HEK293 (cell line): ENCODE data around the gene KLF16.

Source experiments
- CTCF ChIA-PET: fragments of 350-600 bp; formaldehyde crosslinking; extraction: SDS; loops from one replicate; lab custom pipeline; 2021; ENCODE audit warnings: antibody characterized with exemption; lab: Yijun Ruan, JAX
- POLR2A ChIA-PET: fragments of 300-600 bp; formaldehyde crosslinking; extraction: SDS; loops from one replicate; lab custom pipeline; 2020; ENCODE audit warnings: antibody characterized with exemption, inconsistent platforms; lab: Yijun Ruan, JAX
- H3K27ac ChIP-seq: fragments of 200-500 bp; sonication (Bioruptor generic); 2 replicates; pipeline ENCODE4 v1.5.1; 2014; ENCODE audit warnings: low read depth, low read length, control low read depth, inconsistent platforms; ENCODE audit errors: extremely low read depth
- H3K36me3 ChIP-seq, 2 experiments: fragments of 200-500 bp in 1 of 2; sonication (Bioruptor generic) in 1 of 2; 1 replicate in 1 of 2; 2 replicates in 1 of 2; pipeline ENCODE4 v1.5.1; 2014 to 2017; ENCODE audit warnings: inconsistent platforms in 2 of 2, low read length in 2 of 2; ENCODE audit not compliant: control insufficient read depth in 2 of 2, insufficient read depth in 1 of 2
- H3K4me1 ChIP-seq: fragments of 200-500 bp; sonication (Bioruptor generic); 2 replicates; pipeline ENCODE4 v1.5.1; 2014; ENCODE audit warnings: mild to moderate bottlenecking, low read length, inconsistent platforms; ENCODE audit not compliant: control insufficient read depth, insufficient read depth
- H3K4me3 ChIP-seq: 2 replicates; pipeline ENCODE4 v1.5.1; 2011; ENCODE audit warnings: low read depth, mild to moderate bottlenecking, control low read depth, low read length, moderate library complexity
- H3K9me3 ChIP-seq: fragments of 200-500 bp; sonication (Bioruptor generic); 2 replicates; pipeline ENCODE4 v1.5.1; 2014; ENCODE audit warnings: low read depth, low read length, inconsistent platforms; ENCODE audit not compliant: control insufficient read depth, insufficient read depth
- HOXA7 ChIP-seq: sonication (generic); formaldehyde crosslinking; IDR thresholded peaks from 2 replicates; pipeline ENCODE4 v1.8.1; 2022; ENCODE audit warnings: missing genetic modification reagents, borderline replicate concordance
- MEIS1 ChIP-seq: sonication (generic); formaldehyde crosslinking; IDR thresholded peaks from 2 replicates; pipeline ENCODE4 v1.8.1; 2022; ENCODE audit warnings: missing genetic modification reagents, mild to moderate bottlenecking, borderline replicate concordance
- SCRT1 ChIP-seq: fragments of 450-650 bp; formaldehyde crosslinking; IDR thresholded peaks from 2 replicates; pipeline ENCODE4 v1.5.1; 2016; ENCODE audit warnings: missing biosample characterization, missing genetic modification characterization, borderline replicate concordance
- SETDB1 ChIP-seq: IDR thresholded peaks from one replicate; pipeline ENCODE4 v1.6.1; 2017; ENCODE audit warnings: mild to moderate bottlenecking, low read length, moderate library complexity, mixed read lengths; ENCODE audit not compliant: insufficient read length
- ZBTB20 ChIP-seq: fragments of 450-650 bp; formaldehyde crosslinking; IDR thresholded peaks from 2 replicates; pipeline ENCODE4 v1.5.1; 2016; ENCODE audit warnings: missing biosample characterization, missing genetic modification characterization
- ZBTB44 ChIP-seq: fragments of 450-650 bp; IDR thresholded peaks from 2 replicates; pipeline ENCODE4 v1.5.1; 2018; ENCODE audit warnings: missing biosample characterization, mild to moderate bottlenecking, missing genetic modification characterization
- ZBTB6 ChIP-seq: fragments of 450-650 bp; formaldehyde crosslinking; IDR thresholded peaks from 2 replicates; pipeline ENCODE4 v1.5.1; 2017; ENCODE audit warnings: missing biosample characterization, missing genetic modification characterization
- ZEB2 ChIP-seq: fragments of 450-650 bp; formaldehyde crosslinking; IDR thresholded peaks from 2 replicates; pipeline ENCODE4 v1.5.1; 2016; ENCODE audit warnings: missing biosample characterization, missing genetic modification characterization
- ZNF121 ChIP-seq: fragments of 450-650 bp; formaldehyde crosslinking; IDR thresholded peaks from 2 replicates; pipeline ENCODE4 v1.5.1; 2016; ENCODE audit warnings: missing biosample characterization, missing genetic modification characterization
- ZNF132 ChIP-seq: fragments of 450-650 bp; formaldehyde crosslinking; IDR thresholded peaks from 2 replicates; pipeline ENCODE4 v1.5.1; 2017; ENCODE audit warnings: missing biosample characterization, missing genetic modification characterization, borderline replicate concordance
- ZNF133 ChIP-seq: fragments of 450-650 bp; formaldehyde crosslinking; IDR thresholded peaks from 2 replicates; pipeline ENCODE4 v1.5.1; 2016; ENCODE audit warnings: missing biosample characterization, missing genetic modification characterization
- ZNF266 ChIP-seq: fragments of 450-650 bp; formaldehyde crosslinking; IDR thresholded peaks from 2 replicates; pipeline ENCODE4 v1.5.1; 2016; ENCODE audit warnings: missing biosample characterization, missing genetic modification characterization, low read depth
- ZNF423 ChIP-seq: fragments of 450-650 bp; formaldehyde crosslinking; IDR thresholded peaks from 2 replicates; pipeline ENCODE4 v1.5.1; 2016; ENCODE audit warnings: missing biosample characterization, missing genetic modification characterization
- ZNF510 ChIP-seq: fragments of 450-650 bp; formaldehyde crosslinking; IDR thresholded peaks from 2 replicates; pipeline ENCODE4 v1.5.1; 2018; ENCODE audit warnings: mild to moderate bottlenecking, missing genetic modification characterization, missing biosample characterization; ENCODE audit not compliant: insufficient replicate concordance
- ZNF548 ChIP-seq: fragments of 450-650 bp; formaldehyde crosslinking; IDR thresholded peaks from 2 replicates; pipeline ENCODE4 v1.5.1; 2016; ENCODE audit warnings: missing biosample characterization, missing genetic modification characterization
- ZNF555 ChIP-seq: fragments of 450-650 bp; formaldehyde crosslinking; conservative IDR thresholded peaks from 2 replicates; pipeline ENCODE4 v1.5.1; 2017; ENCODE audit warnings: missing biosample characterization, mild to moderate bottlenecking, missing genetic modification characterization, inconsistent platforms
- ZNF561 ChIP-seq: fragments of 450-650 bp; IDR thresholded peaks from 2 replicates; pipeline ENCODE4 v1.5.1; 2018; ENCODE audit warnings: missing biosample characterization, missing genetic modification characterization, borderline replicate concordance
- ZNF692 ChIP-seq: fragments of 450-650 bp; formaldehyde crosslinking; IDR thresholded peaks from 2 replicates; pipeline ENCODE4 v1.5.1; 2016; ENCODE audit warnings: missing biosample characterization, missing genetic modification characterization
- ZNF76 ChIP-seq: fragments of 450-650 bp; formaldehyde crosslinking; IDR thresholded peaks from 2 replicates; pipeline ENCODE4; 2016; ENCODE audit warnings: low read depth, missing biosample characterization, missing genetic modification characterization, borderline replicate concordance
- TF ChIP-seq, protein P1 (sequence below): fragments of 450-650 bp; formaldehyde crosslinking; IDR thresholded peaks from 2 replicates; pipeline ENCODE4 v1.5.1; 2017; ENCODE audit warnings: missing biosample characterization, missing genetic modification characterization

The KLF16 gene

DNA sequence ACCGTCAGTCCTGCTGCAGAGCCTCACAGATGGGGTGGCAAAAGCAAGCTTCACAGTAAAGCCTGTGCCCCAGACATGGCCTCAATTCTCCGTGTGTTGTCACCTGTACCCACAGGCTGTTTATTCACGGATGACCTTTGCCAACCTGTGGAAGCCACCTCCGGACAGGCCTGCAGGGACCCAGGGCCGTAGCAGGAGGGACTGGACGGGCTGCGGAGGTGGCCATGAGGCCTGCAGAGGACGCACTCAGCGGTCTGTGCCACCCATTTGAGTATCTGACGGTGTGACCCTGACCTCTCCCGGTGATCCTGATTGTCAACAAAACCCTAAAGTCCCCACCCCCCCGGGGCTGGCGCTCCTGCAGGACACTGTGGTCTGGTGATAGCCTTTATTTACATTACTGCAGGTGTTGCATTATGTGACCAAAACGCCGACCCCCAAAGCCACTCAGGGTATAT is 7.8 kb upstream of the KLF16 start:
- TF ChIP-seq SCRT1 (tag by site-specific recombination) (0 out of 2 replicates have a peak, but pooled peaks have one; percentile 17), ZBTB6 (tag by site-specific recombination) (no peak), ZNF423 (no peak), ZNF133 (peak; percentile 89)
- peaks cover 10% of the 10 kb centered on the region for H3K4me1 ChIP-seq
- no peak overlapping the region for H3K27ac ChIP-seq
- CTCF ChIA-PET, result no interaction called here
- POLR2A ChIA-PET, result interaction anchor here (1.0 kb wide), 1 partner anchor 13 kb away, joined by 3 read pairs; no protein-coding TSS in a partner anchor
- no peak overlapping the region for H3K4me3 ChIP-seq
- H3K9me3 ChIP-seq, result no peaks in the 10 kb centered on the region
- H3K36me3 ChIP-seq, result peaks cover 0 to 18% of the 10 kb centered on the region in 2 experiments; a peak in 2 of 3 replicates

DNA sequence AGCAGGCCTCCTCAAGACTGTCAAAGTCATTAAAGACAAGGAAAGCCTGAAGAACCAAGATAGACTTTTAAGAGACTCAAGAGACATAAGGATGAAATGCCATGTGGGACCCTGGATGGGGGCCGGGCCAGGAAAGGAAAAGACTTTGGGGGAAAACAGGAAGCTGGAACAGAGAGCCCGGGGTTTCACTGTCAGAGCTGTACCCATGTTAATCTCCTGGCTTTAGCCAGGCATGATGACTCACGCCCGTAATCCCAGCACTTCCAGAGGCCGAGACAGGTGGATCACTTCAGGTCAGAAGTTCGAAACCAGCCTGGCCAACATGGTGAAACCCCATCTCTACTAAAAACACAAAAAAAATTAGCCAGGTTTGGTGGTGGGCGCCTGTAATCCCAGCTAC is 5.6 kb upstream of the KLF16 start:
- POLR2A ChIA-PET, result interaction anchor here (0.6 kb wide), 1 partner anchor 16 kb away, joined by 3 read pairs; the partner anchor contains the start of gene ABHD17A
- Histone ChIP-seq H3K4me1 (peaks cover 5% of the 10 kb centered on the region), H3K27ac (no peak overlapping the region)

DNA sequence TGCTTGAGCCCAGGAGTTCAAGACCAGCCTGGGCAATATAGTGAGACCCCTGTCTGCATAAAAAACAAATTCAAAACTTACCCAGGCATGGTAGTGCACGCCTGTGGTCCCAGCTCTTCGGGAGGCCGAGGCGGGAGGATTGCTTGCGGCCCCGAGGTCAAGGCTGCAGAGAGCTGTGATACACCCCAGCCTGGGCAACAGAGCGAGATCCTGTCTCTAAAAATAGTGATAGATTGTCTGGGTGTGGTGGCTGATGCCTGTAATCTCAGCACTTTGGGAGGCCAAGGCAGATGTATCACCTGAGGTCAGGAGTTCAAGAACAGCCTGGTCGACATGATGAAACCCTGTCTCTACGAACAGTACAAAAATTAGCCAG is 4.0 kb upstream of the KLF16 start:
- ChIA-PET CTCF (no interaction called here), POLR2A (interaction anchor here (0.7 kb wide), 1 partner anchor 398 kb away, joined by 3 read pairs; no protein-coding TSS in a partner anchor)
- TF ChIP-seq ZNF555 (tag by site-specific recombination) (no peak), ZNF121 (tag by site-specific recombination) (peak; percentile 99), ZNF548 (tag by site-specific recombination) (no peak), ZBTB44 (tag by site-specific recombination) (no peak), ZNF266 (tag by site-specific recombination) (no peak), HOXA7 (CRISPR knock-in tag) (no peak)
- Histone ChIP-seq H3K4me1 (no peaks in the 10 kb centered on the region), H3K36me3 (peaks cover 0 to 5% of the 10 kb centered on the region in 2 experiments; a peak in 2 of 3 replicates), H3K27ac (no peak overlapping the region), H3K4me3 (no peak overlapping the region), H3K9me3 (no peaks in the 10 kb centered on the region)

More for the DNA sequence above, 5.6 kb upstream of the KLF16 start:
- Histone ChIP-seq H3K9me3 (no peaks in the 10 kb centered on the region), H3K4me3 (no peak overlapping the region), H3K36me3 (peaks cover 0 to 18% of the 10 kb centered on the region in 2 experiments; a peak in 2 of 3 replicates)
- peak; percentile 34; the same call in 1 of the 2 replicates for TF ChIP-seq ZEB2 (tag by site-specific recombination)
- TF ChIP-seq SETDB1, result no peak
- CTCF ChIA-PET, result interaction anchor here (0.7 to 1.1 kb wide), 6 partner anchors 16 to 393 kb away, joined by 3 to 5 read pairs (median 3); no protein-coding TSS in a partner anchor

DNA sequence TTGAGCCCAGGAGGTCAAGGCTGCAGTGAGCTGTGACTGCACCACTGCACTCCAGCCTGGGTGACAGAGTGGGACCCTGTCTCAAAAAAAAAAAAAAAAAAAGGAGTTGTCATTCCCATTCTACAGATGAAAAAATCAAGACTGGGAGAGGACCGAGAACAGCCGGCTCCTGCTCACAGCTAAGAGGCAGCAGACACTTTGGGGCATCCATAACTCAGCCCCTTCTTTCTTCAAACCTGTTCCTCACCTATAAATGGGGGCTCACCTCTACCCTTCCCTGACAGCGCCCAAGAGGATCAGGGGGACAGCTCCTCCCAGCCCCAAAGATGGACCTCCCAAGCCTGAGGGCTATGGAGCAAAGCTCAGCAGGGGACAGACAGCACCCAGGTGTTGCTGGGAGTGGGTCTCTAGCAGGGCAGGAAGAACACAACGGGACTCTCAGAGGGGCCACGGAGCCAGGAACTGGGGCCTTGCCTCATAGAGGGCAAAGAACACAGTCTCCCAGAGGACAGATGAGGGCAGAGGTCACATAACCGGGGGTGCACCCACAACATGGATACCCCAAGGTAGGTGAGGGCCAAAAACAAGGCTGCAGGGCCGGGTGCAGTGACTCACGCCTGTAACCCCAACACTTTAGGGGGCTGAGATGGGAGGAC is 3.4 kb upstream of the KLF16 start:
- CTCF ChIA-PET, result interaction anchor here (1.1 kb wide), 1 partner anchor 29 kb away, joined by 3 read pairs; no protein-coding TSS in a partner anchor
- Histone ChIP-seq H3K9me3 (no peaks in the 10 kb centered on the region), H3K4me3 (no peak overlapping the region), H3K4me1 (0 out of 2 replicates have a peak, but pooled peaks cover 2% of the 10 kb centered on the region), H3K27ac (no peak overlapping the region), H3K36me3 (peaks cover 0 to 4% of the 10 kb centered on the region in 2 experiments; a peak in 2 of 3 replicates)
- POLR2A ChIA-PET, result interaction anchor here (0.6 to 1.1 kb wide), 5 partner anchors 9 to 658 kb away, joined by 3 to 7 read pairs (median 3); no protein-coding TSS in a partner anchor
- TF ChIP-seq ZNF561 (tag by site-specific recombination), result no peak
- TF ChIP-seq ZNF132 (tag by site-specific recombination), result no peak
- TF ChIP-seq ZNF76 (tag by site-specific recombination), result no peak
- no peak for TF ChIP-seq ZNF692
- no peak for TF ChIP-seq ZNF510 (tag by site-specific recombination)
- no peak for TF ChIP-seq ZBTB20 (tag by site-specific recombination)
- no peak for TF ChIP-seq MEIS1 (CRISPR knock-in tag)
- TF ChIP-seq, protein P1, sequence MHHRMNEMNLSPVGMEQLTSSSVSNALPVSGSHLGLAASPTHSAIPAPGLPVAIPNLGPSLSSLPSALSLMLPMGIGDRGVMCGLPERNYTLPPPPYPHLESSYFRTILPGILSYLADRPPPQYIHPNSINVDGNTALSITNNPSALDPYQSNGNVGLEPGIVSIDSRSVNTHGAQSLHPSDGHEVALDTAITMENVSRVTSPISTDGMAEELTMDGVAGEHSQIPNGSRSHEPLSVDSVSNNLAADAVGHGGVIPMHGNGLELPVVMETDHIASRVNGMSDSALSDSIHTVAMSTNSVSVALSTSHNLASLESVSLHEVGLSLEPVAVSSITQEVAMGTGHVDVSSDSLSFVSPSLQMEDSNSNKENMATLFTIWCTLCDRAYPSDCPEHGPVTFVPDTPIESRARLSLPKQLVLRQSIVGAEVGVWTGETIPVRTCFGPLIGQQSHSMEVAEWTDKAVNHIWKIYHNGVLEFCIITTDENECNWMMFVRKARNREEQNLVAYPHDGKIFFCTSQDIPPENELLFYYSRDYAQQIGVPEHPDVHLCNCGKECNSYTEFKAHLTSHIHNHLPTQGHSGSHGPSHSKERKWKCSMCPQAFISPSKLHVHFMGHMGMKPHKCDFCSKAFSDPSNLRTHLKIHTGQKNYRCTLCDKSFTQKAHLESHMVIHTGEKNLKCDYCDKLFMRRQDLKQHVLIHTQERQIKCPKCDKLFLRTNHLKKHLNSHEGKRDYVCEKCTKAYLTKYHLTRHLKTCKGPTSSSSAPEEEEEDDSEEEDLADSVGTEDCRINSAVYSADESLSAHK (tag by site-specific recombination), result no peak
